Prostate gland (tissue), 2 donors: ENCODE data around the gene IFNA14. TPM values are rescaled to one million over a fixed set of nuclear protein-coding genes. Genes with fewer than 3 reads are reported as not detected.
A peak's percentile ranks its signal among the peaks of the same experiment; 100 is the strongest.
"Not testable (repeated sequence)": the region's sequence is repeated elsewhere in the genome, so short reads cannot be mapped to it uniquely, and the experiment has no call there.

ENCODE experiments used
- DNase-seq: peaks from one replicate; pipeline ENCODE4 v3.0.0-alpha.2; 2019; ENCODE audit warnings: low spot score
- H3K27ac ChIP-seq, 2 donors: fragments of 200-600 bp; sonication (generic); 2 replicates each; pipeline ENCODE4 v1.5.1; 2017 to 2019
- H3K27me3 ChIP-seq: fragments of 200-600 bp; sonication (generic); replicated peaks from 2 replicates; pipeline ENCODE4 v1.5.1; 2019; ENCODE audit not compliant: insufficient read depth
- H3K36me3 ChIP-seq, 2 donors: fragments of 200-600 bp; sonication (generic); 1 replicate in 1 of 2; 2 replicates in 1 of 2; pipeline versions ENCODE4 v1.5.1 to v1.8.1; 2017 to 2019
- H3K4me1 ChIP-seq: fragments of 200-600 bp; sonication (generic); replicated peaks from 2 replicates; pipeline ENCODE4 v1.5.1; 2019
- H3K4me3 ChIP-seq, 2 donors: fragments of 200-600 bp; sonication (generic); 2 replicates each; pipeline ENCODE4 v1.5.1; 2017 to 2019
- H3K9me3 ChIP-seq: fragments of 200-600 bp; sonication (generic); 2 replicates; pipeline ENCODE4 v1.5.1; 2017
- CTCF ChIP-seq, 4 experiments: fragments of 200-600 bp in 2 of 4; fragments of 450-650 bp in 2 of 4; sonication (generic) in 2 of 4; IDR thresholded peaks; 1 replicate in 3 of 4; 2 replicates in 1 of 4; pipeline ENCODE4 v1.5.1; 2016 to 2019; ENCODE audit warnings: antibody characterized with exemption in 4 of 4, mild to moderate bottlenecking in 2 of 4, moderate library complexity in 2 of 4
- POLR2A ChIP-seq: fragments of 450-650 bp; IDR thresholded peaks from one replicate; pipeline ENCODE4 v1.6.1; 2016; ENCODE audit warnings: antibody characterized with exemption, mild to moderate bottlenecking
- POLR2AphosphoS5 ChIP-seq: sonication (generic); formaldehyde crosslinking; IDR thresholded peaks from one replicate; pipeline ENCODE4 v1.6.1; 2017; ENCODE audit warnings: antibody characterized with exemption
- WGBS: methylation state at CpG from one replicate; pipeline ENCODE4 v1.1.5; 2018; 5-methylcytosine and 5-hydroxymethylcytosine counted together
- intact Hi-C: fragments of 100-400 bp; cut with DNase I; formaldehyde crosslinking; loops from one replicate; pipeline ENCODE4 v1.14.2; 2022
- total RNA-seq, 2 donors: library from RNA; depleted of rRNA; stranded (reverse); fragments of >200 nt; gene quantifications; one replicate each; pipeline ENCODE4 v1.1.0, GENCODE V29; 2016

Gene IFNA14
- total RNA-seq, 2 donors from 2014 or later = not detected

- WGBS = 66% methylated on average over 2 of the region's 2 CpGs
These were observed 5.0 kb upstream of the IFNA14 start for GRCh38 chr9:21244836-21245235.

GRCh38 chr9:21236360-21236714, 3.5 kb downstream of the IFNA14 start:
- intact Hi-C loops = loop anchor here (10.0 kb wide), 1 partner anchor 548 kb away; no protein-coding TSS in a partner anchor
- 24% methylated on average over 1 of the region's 1 CpG for WGBS
- H3K9me3 ChIP-seq, H3K4me3 ChIP-seq, H3K36me3 ChIP-seq, H3K27me3 ChIP-seq, DNase-seq, H3K27ac ChIP-seq, H3K4me1 ChIP-seq: not testable (repeated sequence)

More at GRCh38 chr9:21244836-21245235, 5.0 kb upstream of the IFNA14 start:
- no peak overlapping the region for H3K4me3 ChIP-seq
- peaks cover 2% of the 10 kb centered on the region for H3K27me3 ChIP-seq
- no peak overlapping the region for H3K27ac ChIP-seq
- H3K4me1 ChIP-seq = no peaks in the 10 kb centered on the region
- no peak for DNase-seq
- no peak for TF ChIP-seq CTCF (IDR thresholded peaks at IDR 0.05)
- intact Hi-C loops = no loop called here
- no peaks in the 10 kb centered on the region for H3K36me3 ChIP-seq
- no peaks in the 10 kb centered on the region for H3K9me3 ChIP-seq

- H3K27me3 ChIP-seq, H3K27ac ChIP-seq, H3K4me1 ChIP-seq, H3K36me3 ChIP-seq, H3K9me3 ChIP-seq, H3K4me3 ChIP-seq: not testable (repeated sequence)
- peak in 3 of 4 experiments; percentile 31 to 44 (median 37) for TF ChIP-seq CTCF (IDR thresholded peaks at IDR 0.05)
- peak; percentile 30 for DNase-seq
- WGBS = 37% methylated on average over 8 of the region's 8 CpGs
- intact Hi-C loops = loop anchor here (10.0 kb wide), 1 partner anchor 549 kb away; no protein-coding TSS in a partner anchor
These were observed 4.1 kb downstream of the IFNA14 start for GRCh38 chr9:21235468-21236359.

- TF ChIP-seq CTCF (IDR thresholded peaks at IDR 0.05) (no peak), POLR2AphosphoS5 (no peak), POLR2A (no peak)
- no peaks in the 10 kb centered on the region for H3K9me3 ChIP-seq
- intact Hi-C loops = loop anchor here (10.0 kb wide), 1 partner anchor 551 kb away; no protein-coding TSS in a partner anchor
- no peak for DNase-seq
- H3K27ac ChIP-seq = no peak overlapping the region
- H3K4me1 ChIP-seq = no peaks in the 10 kb centered on the region
- no peak overlapping the region for H3K4me3 ChIP-seq
- no peaks in the 10 kb centered on the region for H3K27me3 ChIP-seq
- H3K36me3 ChIP-seq = no peaks in the 10 kb centered on the region
- 83% methylated on average over 4 of the region's 4 CpGs for WGBS
These were observed 5.6 kb downstream of the IFNA14 start for GRCh38 chr9:21234153-21234687.

GRCh38 chr9:21233258-21233657, 6.5 kb downstream of the IFNA14 start:
- WGBS = 95% methylated on average over 2 of the region's 2 CpGs
- Histone ChIP-seq H3K9me3 (no peaks in the 10 kb centered on the region), H3K4me3 (no peak overlapping the region), H3K36me3 (no peaks in the 10 kb centered on the region), H3K27me3 (no peaks in the 10 kb centered on the region), H3K27ac (no peak overlapping the region), H3K4me1 (no peaks in the 10 kb centered on the region)
- no peak for TF ChIP-seq POLR2A
- no peak for TF ChIP-seq POLR2AphosphoS5
- no peak for TF ChIP-seq CTCF (IDR thresholded peaks at IDR 0.05)
- no peak for DNase-seq
- intact Hi-C loops = loop anchor here (10.0 kb wide), 1 partner anchor 552 kb away; no protein-coding TSS in a partner anchor
